ENCODE data around the gene TMUB2.
"Not testable (repeated sequence)": the region's sequence is repeated elsewhere in the genome, so short reads cannot be mapped to it uniquely, and the experiment has no call there.

TMUB2 gene

GRCh38 chr17:44235583-44235936, 48.8 kb downstream of the TMUB2 start:
- WGBS: 73% methylated on average over 5 of the region's 5 CpGs
- no peak overlapping the region for H3K14ac ChIP-seq (ENCODE audit: low read length in 2 of 2)

GRCh38 chr17:44236444-44236991, 49.7 kb downstream of the TMUB2 start:
- 89% methylated on average over 4 of the region's 5 CpGs for WGBS
- Histone ChIP-seq H3K27me3 (ENCODE audit: control insufficient read depth in 1 of 2, insufficient read depth in 1 of 2, low read length in 2 of 2) (no peaks in the 10 kb centered on the region), H3K18ac (ENCODE audit: low read depth in 1 of 2, low read length in 2 of 2) (no peak overlapping the region), H3K4me2 (ENCODE audit: low read length, poor library complexity, severe bottlenecking) (no peak overlapping the region), H3K9me3 (ENCODE audit: control insufficient read depth, low read length) (no peaks in the 10 kb centered on the region), H4K91ac (ENCODE audit: low read length) (no peak overlapping the region), H3K4me3 (ENCODE audit: insufficient read depth in 1 of 2, low read depth in 1 of 2, low read length in 2 of 2) (no peak overlapping the region), H3K4me1 (ENCODE audit: control insufficient read depth, insufficient read depth, low read depth, low read length) (peaks cover 16% of the 10 kb centered on the region), H2BK5ac (ENCODE audit: low read depth, low read length, poor library complexity, severe bottlenecking) (no peak overlapping the region), H4K8ac (ENCODE audit: low read length) (no peak overlapping the region), H2BK12ac (ENCODE audit: low read length in 2 of 2) (no peak overlapping the region), H2BK120ac (ENCODE audit: low read depth, low read length) (no peak overlapping the region), H2BK15ac (ENCODE audit: low read depth, poor library complexity, severe bottlenecking) (no peak overlapping the region), H3K9ac (ENCODE audit: low read length) (no peak overlapping the region), H3K36me3 (ENCODE audit: control insufficient read depth in 1 of 2, insufficient read depth in 2 of 2, low read depth in 1 of 2, low read length in 2 of 2) (no peaks in the 10 kb centered on the region), H2AK5ac (ENCODE audit: low read length, severe bottlenecking) (peak overlapping the region; percentile 40), H3K14ac (ENCODE audit: low read length in 2 of 2) (no peak overlapping the region), H3K79me1 (replicated peaks; ENCODE audit: low read length, poor library complexity, severe bottlenecking) (no peaks in the 10 kb centered on the region), H2AFZ (ENCODE audit: low read depth, low read length) (no peak overlapping the region), H3K23ac (ENCODE audit: low read length in 2 of 2) (no peak overlapping the region), H3K4ac (ENCODE audit: low read depth in 1 of 2, low read length in 2 of 2) (no peak overlapping the region), H3K27ac (ENCODE audit: low read length, poor library complexity, severe bottlenecking) (no peak overlapping the region)
- no peak for DNase-seq

More at GRCh38 chr17:44235583-44235936, 48.8 kb downstream of the TMUB2 start:
- no peak overlapping the region for H3K23ac ChIP-seq (ENCODE audit: low read length in 2 of 2)
- no peak overlapping the region for H3K4me3 ChIP-seq (ENCODE audit: insufficient read depth in 1 of 2, low read depth in 1 of 2, low read length in 2 of 2)
- H3K27ac ChIP-seq (ENCODE audit: low read length, poor library complexity, severe bottlenecking): peak overlapping the region; percentile 89
- no peak overlapping the region for H2BK15ac ChIP-seq (ENCODE audit: low read depth, poor library complexity, severe bottlenecking)
- no peaks in the 10 kb centered on the region for H3K27me3 ChIP-seq (ENCODE audit: control insufficient read depth in 1 of 2, insufficient read depth in 1 of 2, low read length in 2 of 2)
- H3K9ac ChIP-seq (ENCODE audit: low read length): no peak overlapping the region
- no peak overlapping the region for H2AFZ ChIP-seq (ENCODE audit: low read depth, low read length)
- no peak overlapping the region for H2BK5ac ChIP-seq (ENCODE audit: low read depth, low read length, poor library complexity, severe bottlenecking)
- H2BK12ac ChIP-seq (ENCODE audit: low read length in 2 of 2): no peak overlapping the region
- H3K79me1 ChIP-seq (replicated peaks; ENCODE audit: low read length, poor library complexity, severe bottlenecking): no peaks in the 10 kb centered on the region
- no peak overlapping the region for H3K4me2 ChIP-seq (ENCODE audit: low read length, poor library complexity, severe bottlenecking)
- H3K9me3 ChIP-seq (ENCODE audit: control insufficient read depth, low read length): no peaks in the 10 kb centered on the region
- no peaks in the 10 kb centered on the region for H3K36me3 ChIP-seq (ENCODE audit: control insufficient read depth in 1 of 2, insufficient read depth in 2 of 2, low read depth in 1 of 2, low read length in 2 of 2)
- no peak overlapping the region for H3K4ac ChIP-seq (ENCODE audit: low read depth in 1 of 2, low read length in 2 of 2)
- no peak overlapping the region for H4K8ac ChIP-seq (ENCODE audit: low read length)
- no peak overlapping the region for H2AK5ac ChIP-seq (ENCODE audit: low read length, severe bottlenecking)
- no peak overlapping the region for H3K18ac ChIP-seq (ENCODE audit: low read depth in 1 of 2, low read length in 2 of 2)
- peaks cover 16% of the 10 kb centered on the region for H3K4me1 ChIP-seq (ENCODE audit: control insufficient read depth, insufficient read depth, low read depth, low read length)
- no peak overlapping the region for H4K91ac ChIP-seq (ENCODE audit: low read length)
- DNase-seq: no peak
- H2BK120ac ChIP-seq (ENCODE audit: low read depth, low read length): no peak overlapping the region

- not testable (repeated sequence) for DNase-seq; H3K18ac ChIP-seq (ENCODE audit: low read depth in 1 of 2, low read length in 2 of 2); H3K9ac ChIP-seq (ENCODE audit: low read length); H3K27ac ChIP-seq (ENCODE audit: low read length, poor library complexity, severe bottlenecking); H2AFZ ChIP-seq (ENCODE audit: low read depth, low read length); H3K23ac ChIP-seq (ENCODE audit: low read length in 2 of 2); H4K8ac ChIP-seq (ENCODE audit: low read length); H3K4me3 ChIP-seq (ENCODE audit: insufficient read depth in 1 of 2, low read depth in 1 of 2, low read length in 2 of 2); H2BK120ac ChIP-seq (ENCODE audit: low read depth, low read length); H3K36me3 ChIP-seq (ENCODE audit: control insufficient read depth in 1 of 2, insufficient read depth in 2 of 2, low read depth in 1 of 2, low read length in 2 of 2); H3K14ac ChIP-seq (ENCODE audit: low read length in 2 of 2); H3K79me1 ChIP-seq (replicated peaks; ENCODE audit: low read length, poor library complexity, severe bottlenecking); H2AK5ac ChIP-seq (ENCODE audit: low read length, severe bottlenecking); H3K4me2 ChIP-seq (ENCODE audit: low read length, poor library complexity, severe bottlenecking); H3K4ac ChIP-seq (ENCODE audit: low read depth in 1 of 2, low read length in 2 of 2); H2BK15ac ChIP-seq (ENCODE audit: low read depth, poor library complexity, severe bottlenecking); H2BK12ac ChIP-seq (ENCODE audit: low read length in 2 of 2); H3K9me3 ChIP-seq (ENCODE audit: control insufficient read depth, low read length); H4K91ac ChIP-seq (ENCODE audit: low read length); H2BK5ac ChIP-seq (ENCODE audit: low read depth, low read length, poor library complexity, severe bottlenecking); H3K27me3 ChIP-seq (ENCODE audit: control insufficient read depth in 1 of 2, insufficient read depth in 1 of 2, low read length in 2 of 2)
- 96% methylated on average over 14 of the region's 28 CpGs for WGBS
- peaks cover 15% of the 10 kb centered on the region for H3K4me1 ChIP-seq (ENCODE audit: control insufficient read depth, insufficient read depth, low read depth, low read length)
Observed at GRCh38 chr17:44237886-44238285, 51.1 kb downstream of the TMUB2 start.

GRCh38 chr17:44241106-44241624, 54.4 kb downstream of the TMUB2 start:
- Histone ChIP-seq H2BK12ac (ENCODE audit: low read length in 2 of 2) (no peak overlapping the region), H2BK15ac (ENCODE audit: low read depth, poor library complexity, severe bottlenecking) (no peak overlapping the region), H3K18ac (ENCODE audit: low read depth in 1 of 2, low read length in 2 of 2) (no peak overlapping the region), H3K14ac (ENCODE audit: low read length in 2 of 2) (no peak overlapping the region), H4K91ac (ENCODE audit: low read length) (no peak overlapping the region), H2BK5ac (ENCODE audit: low read depth, low read length, poor library complexity, severe bottlenecking) (no peak overlapping the region), H2AFZ (ENCODE audit: low read depth, low read length) (no peak overlapping the region), H3K27ac (ENCODE audit: low read length, poor library complexity, severe bottlenecking) (no peak overlapping the region), H3K9ac (ENCODE audit: low read length) (no peak overlapping the region), H3K23ac (ENCODE audit: low read length in 2 of 2) (no peak overlapping the region), H3K4me3 (ENCODE audit: insufficient read depth in 1 of 2, low read depth in 1 of 2, low read length in 2 of 2) (no peak overlapping the region), H3K4me2 (ENCODE audit: low read length, poor library complexity, severe bottlenecking) (no peak overlapping the region), H4K8ac (ENCODE audit: low read length) (no peak overlapping the region), H3K9me3 (ENCODE audit: control insufficient read depth, low read length) (no peaks in the 10 kb centered on the region), H2BK120ac (ENCODE audit: low read depth, low read length) (no peak overlapping the region), H3K79me1 (replicated peaks; ENCODE audit: low read length, poor library complexity, severe bottlenecking) (no peaks in the 10 kb centered on the region), H2AK5ac (ENCODE audit: low read length, severe bottlenecking) (no peak overlapping the region), H3K27me3 (ENCODE audit: control insufficient read depth in 1 of 2, insufficient read depth in 1 of 2, low read length in 2 of 2) (no peaks in the 10 kb centered on the region), H3K4me1 (ENCODE audit: control insufficient read depth, insufficient read depth, low read depth, low read length) (peaks cover under 1% of the 10 kb centered on the region), H3K36me3 (ENCODE audit: control insufficient read depth in 1 of 2, insufficient read depth in 2 of 2, low read depth in 1 of 2, low read length in 2 of 2) (no peaks in the 10 kb centered on the region), H3K4ac (ENCODE audit: low read depth in 1 of 2, low read length in 2 of 2) (no peak overlapping the region)
- WGBS: 84% methylated on average over 2 of the region's 6 CpGs
- no peak for DNase-seq

All from mesenchymal stem cell (in vitro differentiated cells and primary cell).